D341Med (cell line): ENCODE data around the gene PRSS22.

Source experiments
- DNase-seq: peaks from one replicate; pipeline ENCODE4 v3.0.0; 2012; ENCODE audit warnings: low spot score

PRSS22 gene

DNA sequence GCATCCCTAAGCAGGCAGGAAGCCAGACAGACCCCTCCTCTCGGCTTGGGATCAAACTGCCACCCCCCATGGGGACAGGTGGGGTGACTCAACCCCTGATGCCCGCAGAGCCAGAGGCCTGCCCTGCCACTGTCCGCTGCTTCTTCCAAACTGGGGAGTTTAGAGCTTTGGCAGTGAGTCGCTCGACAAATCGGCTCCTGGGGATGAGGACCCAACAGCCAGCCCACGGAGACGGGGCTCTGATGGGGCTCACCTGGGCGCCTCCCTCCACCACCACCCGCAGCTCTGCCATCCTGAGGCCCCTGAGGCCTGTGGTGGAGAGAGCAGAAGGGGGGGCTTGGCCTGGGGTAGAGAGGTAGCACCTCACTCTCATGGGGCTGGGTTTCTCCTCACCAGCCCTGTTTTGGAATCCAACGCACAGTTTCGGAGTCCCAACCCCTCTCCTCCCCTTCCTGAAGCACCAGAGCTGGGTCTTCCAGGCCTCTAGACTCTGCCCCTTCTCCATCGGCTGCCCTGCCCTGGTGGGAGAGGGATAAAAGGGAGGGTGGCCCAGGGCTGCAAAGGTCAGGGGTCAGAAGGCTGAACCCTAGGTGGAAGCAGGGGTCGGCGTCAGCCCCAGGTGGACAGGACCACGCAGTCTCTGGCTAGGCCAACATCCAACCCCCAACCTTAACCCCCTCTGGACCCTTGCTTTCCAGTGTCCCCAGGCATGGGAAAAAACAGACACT lies 5.8 kb downstream of the PRSS22 start:
- peak; percentile 22 for DNase-seq

DNA sequence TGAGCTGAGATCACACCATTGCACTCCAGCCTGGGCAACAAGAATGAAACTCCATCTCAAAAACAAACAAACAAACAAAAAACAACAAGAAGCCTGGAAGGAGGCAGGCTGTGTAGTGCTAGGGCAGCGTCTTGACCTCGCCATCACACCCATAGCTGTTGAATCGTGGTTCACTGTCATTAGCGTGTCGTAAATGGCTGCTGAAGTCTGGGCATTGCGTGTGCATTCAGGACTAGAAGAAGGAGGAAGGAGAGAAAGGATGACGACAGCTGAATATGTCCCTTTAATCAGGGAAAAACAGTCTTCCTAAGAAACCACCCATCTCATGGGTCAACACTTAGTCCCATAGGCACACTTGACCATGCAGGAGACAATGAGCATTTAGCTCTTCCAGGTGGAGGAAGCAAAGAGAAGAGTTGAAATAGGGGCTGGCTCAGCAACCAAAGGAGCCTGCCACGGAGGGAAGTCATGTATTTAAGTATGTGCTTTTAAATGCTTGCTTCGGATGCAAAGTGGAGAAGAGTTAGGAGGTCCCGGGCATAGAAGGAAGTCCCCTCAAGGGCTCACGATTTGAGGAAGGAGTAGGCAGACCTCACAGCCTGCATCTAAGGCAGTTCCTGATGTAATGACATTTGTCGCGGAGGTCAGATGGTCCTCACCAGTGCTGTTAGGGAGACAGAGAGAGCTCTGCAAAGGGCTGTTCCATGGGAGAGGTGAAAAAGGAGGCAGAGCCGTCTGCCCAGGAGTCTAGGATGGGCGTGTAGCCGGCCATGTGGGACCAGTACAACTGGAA lies 8.8 kb downstream of the PRSS22 start:
- DNase-seq: no peak

DNA sequence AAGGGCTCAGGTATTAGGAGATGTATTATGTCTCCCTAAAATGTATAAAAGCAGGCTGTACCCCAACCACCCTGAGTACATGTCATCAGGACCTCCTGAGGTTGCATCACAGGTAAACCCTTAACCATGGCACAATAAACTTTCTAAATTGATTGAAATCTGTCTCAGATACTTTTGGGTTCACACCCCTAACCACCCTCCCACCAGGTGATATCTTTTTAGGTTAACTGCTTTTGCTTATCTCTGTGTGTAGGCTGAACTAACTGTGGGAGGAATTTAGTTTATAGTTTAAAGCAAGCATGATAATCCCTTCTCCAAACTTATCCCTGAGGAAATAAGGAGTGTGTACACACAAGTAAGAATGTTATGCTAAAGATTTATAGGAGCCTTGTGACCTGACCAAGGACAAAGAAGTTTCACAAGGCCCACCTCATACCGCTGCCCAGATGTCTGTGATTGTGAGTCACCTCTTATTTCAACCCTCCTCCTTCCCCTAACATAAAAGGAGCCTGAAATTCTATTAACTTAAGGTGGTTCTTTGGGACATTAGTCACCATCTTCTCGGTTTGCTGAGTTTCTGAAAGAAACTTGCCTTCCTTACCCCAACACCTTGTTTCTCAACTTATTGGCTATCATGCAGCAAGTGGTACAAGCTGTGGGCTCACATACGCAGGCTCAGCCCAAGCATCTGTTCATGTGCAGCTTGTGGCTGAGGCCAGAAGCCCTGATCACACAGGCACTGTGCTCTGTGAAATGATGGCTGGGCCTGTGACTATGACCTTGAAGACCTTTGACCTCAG lies 11.3 kb downstream of the PRSS22 start:
- DNase-seq: no peak

DNA sequence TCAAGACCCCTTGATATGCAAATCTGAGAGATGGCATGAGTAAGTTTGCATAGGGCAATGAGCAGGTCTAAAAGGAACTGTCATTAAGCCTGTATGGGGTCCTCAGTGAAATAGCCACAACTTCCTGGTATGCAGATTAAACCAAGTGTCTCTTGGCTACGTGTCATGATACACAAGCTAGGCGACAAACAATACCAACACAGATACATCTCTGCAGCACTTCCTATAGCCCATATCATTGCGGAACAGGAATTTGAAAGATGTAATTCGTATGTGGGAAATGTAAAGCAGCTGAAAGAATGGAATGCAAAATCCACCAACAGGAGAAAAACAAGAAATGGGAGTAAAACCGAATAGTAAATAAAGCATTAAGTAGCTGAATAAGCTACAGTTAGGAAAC lies 12.9 kb downstream of the PRSS22 start:
- no peak for DNase-seq

DNA sequence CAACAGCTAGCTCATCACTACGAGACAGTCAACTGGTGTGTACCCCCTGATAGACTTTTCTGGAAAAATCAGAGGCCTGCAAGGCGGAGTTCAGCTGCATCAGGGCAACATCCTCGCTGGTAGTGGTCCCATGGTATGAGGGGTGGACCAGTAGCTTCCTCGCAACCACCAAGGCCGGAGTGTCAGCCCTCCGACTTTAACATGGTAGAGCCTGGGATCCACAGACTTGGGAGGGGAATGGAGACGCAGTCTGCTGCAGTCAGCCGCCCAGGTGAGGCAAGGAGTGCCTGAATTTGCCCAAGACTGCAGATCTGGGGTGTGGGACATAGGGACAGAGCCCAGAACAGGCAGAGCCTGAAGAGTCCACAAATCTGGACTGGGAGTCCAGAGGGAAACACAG lies 14.4 kb downstream of the PRSS22 start:
- no peak for DNase-seq

DNA sequence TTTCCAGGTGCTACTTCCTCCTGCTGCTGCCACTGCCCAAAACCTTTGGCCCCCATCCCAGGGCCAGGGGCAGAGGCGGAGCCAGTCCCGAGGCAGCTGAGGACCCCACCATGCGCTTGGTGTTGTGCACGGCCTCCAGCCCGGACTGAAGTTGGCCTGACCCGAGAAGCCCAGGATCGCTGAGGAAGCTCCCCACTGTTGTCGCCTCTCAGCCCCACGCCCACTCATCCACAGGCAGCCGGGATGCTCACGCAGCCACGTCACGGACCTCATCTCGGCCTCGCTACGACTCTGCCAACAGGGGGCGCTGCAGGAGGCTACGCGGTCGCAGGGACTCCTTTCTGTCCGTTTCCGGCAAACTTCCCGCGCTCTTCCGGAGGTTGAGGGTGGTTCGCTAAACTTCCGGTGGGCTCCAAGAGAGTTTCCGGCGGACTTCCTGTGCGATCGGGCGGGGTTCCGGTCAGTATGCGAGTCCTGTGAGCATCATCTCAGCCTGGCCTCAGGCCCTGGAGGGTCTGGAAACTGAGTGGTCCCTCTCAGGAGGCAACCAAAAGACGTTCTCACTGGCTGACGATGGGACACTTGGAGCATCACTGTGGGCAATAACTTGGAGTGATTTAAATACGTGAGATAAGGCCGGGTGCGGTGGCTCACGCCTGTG lies 15.5 kb downstream of the PRSS22 start:
- DNase-seq: peak; percentile 59

DNA sequence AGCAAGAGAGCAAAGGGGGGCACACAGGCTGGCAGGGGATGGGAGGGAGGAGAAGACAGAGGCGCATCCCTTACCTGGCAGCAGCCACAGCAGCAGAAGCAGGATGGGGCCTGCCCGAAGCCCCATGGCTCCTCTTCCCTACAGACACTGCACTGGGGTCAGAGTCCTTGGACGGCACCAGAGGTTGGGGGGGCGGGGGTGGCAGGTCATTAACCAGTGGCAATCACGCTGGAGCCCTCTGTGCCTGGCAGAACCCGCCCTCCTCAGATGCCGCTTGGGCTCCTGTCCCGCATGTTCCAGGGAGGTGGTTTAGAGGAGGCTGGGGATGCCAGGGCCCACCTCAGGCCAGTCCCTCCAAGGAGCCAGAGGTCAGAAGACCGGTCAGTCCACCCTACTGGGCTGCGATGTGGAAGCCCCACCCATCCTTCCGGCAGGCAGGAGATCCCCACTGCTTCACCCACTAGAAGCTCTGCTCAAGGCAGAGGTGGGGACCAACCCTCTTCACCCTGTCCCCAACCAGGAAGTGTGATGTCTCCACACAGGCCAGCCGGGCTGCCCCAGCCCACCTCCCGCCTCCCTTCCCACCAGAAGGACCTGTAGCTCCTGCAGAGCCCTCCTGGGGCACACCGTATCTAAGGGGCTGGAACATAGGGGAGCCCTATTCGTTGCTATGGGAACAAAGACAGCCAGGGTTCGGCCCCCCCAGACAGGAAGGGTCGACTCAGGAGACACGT lies 16.2 kb downstream of the PRSS22 start:
- no peak for DNase-seq

DNA sequence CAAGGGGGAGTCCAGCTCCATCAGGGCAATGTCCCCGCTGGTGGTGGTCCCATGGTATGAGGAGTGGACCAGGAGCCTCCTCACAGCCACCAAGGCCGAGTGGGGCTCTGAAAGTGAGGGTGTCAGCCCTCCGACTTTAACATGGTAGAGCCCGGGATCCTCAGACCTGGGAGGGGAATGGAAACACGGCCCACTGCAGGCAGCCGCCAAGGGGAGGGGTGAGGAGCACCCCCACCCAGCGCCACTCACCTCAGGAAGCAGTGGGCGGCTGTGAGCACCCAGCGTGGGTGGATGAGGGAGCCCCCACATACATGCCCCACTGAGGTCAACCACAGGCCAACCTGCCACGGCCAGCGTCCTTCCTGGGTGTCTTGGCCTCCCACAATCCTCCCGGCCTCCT lies 17.1 kb downstream of the PRSS22 start:
- DNase-seq: no peak

DNA sequence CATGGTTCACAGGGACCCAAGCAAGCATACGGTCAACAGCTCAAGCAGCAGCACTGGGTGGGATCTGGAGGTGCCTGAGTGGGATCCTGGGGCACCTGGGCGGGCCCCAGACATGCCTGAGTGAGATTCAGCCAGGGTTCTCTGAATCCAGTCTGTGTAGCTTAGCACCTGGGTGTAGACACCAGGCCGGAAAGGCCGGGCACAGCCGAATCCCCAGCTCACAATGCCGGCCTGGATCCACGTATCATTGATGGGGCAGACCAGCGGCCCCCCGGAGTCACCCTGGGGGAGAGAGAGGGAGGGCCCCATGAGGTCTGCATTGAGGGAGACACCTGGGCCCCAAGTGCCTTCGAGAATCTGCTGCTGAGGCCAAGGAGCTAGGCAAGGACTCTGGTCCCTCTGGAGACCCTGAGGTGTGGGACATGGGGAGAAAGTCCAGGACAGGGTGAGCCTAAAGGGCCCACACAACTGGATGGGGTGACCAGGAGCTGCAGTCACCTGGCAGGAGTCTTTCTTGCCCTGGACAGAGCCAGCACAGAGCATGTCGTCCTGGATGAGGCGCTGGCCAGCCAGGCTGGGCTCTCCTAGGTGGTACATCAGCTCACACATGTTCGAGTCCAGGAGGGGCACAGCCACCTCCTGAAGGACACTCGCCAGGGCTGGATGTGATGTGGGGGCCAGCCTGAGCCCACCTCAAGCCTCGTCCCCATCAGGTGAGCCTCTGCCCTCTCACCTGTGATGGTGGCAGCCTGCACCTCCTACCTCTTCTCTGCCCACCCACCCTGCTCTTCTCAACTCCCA lies 18.1 kb downstream of the PRSS22 start:
- no peak for DNase-seq

DNA sequence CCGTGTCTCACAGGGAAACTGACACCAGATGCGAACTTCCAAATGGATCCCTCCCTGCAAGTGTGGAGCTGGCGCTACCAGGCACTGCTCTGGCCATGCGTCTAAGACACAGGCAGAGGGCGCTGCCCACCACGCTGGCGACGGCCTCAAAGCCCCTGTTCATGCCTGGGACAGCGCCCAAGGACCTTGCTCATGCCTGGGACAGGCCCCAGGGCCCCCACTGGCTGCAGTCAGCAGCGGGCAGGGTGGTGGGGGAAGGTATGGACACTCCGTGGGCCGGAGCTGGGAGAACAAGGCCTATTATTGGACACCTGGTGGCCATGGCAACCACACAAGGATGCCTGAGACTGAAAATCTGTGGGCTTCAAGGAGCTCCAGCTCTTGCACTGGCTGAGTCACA lies 19.0 kb downstream of the PRSS22 start:
- DNase-seq: peak; percentile 90

DNA sequence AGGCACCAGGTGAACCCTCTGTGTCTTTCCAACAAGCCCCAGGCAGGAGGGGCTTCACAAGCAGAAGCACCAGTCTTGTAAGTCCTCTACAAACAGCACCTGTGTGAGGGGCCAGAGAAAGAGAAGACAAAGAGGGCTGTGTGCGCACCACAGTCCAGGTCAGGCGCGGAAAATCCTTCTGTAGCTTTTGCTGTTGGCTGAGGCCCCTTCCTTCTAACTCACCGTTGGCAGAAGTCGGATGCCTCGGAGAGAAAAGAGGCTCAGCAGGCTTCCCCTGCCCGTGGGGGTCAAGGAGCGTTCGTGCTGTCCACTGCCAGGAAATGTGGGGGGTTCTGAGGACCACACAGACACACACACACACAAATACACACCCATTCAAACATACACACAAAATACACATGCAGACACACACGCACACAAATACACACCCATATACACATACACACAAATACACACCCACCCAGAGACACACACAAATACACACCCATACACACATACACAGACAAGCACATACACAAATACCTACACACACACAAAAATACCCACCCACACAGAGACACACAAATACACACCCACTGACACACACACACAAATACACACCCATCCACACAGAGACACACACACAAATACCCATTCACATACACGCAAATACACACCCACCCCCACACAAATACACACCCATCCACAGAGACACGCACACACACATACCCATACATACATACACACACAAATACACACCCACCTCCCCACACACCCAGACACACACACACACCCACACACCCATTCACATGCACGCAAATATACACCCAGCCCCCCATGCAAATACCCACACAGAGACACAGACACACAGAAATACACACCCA lies 21.1 kb downstream of the PRSS22 start:
- no peak for DNase-seq

DNA sequence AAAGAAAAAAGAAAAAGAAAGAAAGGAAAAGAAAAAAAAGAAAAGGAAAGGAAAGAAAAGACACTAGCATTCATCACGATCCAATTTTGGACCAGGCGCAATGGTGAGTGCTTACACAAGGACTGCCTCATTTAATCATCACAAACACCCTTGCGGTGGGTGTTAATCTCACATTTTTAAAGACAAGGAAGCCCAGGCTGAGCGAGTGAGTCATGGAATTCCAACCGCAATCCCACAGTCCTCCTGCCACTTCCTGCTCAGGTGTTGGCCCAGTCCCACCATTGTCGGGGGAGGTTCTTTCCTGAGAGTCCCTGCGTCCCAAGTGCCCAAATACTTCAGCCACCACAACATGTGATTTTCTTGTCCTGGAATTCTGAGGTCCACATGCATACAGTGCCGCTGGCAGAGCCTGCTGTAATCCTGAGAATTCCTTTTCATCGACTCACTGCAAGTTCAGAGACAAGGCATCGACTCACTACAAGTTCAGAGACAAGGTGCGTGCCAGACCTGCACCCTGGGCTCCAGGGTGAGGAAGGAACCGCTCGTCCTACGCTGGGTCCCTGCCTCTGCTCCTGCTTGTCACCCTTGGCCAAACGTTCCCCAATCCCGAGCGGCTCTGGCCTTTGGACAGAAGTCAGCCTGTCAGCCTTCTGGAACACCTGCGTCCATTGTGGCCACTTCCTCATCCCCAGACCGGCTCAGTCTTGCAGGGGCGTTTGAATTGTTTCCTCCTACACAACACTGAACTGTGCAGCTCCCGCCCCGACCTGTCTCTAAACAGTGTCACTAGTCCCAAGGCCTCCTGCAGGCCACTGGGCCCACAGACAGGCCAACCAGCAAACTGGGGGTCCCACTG lies 22.1 kb downstream of the PRSS22 start:
- no peak for DNase-seq

DNA sequence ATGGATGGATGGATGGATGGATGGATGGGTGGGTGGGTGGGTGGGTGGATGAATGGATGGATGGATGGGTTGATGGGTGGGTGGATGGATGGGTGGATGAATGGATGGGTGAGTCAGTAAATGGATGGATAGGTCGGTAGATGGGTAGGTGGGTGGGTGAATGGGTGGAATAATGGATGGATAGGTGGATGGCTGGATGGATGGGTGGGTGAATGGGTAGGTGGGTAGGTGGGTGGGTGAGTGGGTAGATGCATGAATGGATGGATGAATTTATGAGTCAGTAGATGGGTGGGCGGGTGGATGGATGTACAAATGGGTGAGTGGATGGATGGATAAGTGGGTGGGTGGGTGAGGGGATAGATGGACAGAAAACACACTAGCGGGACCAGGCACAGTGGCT lies 23.0 kb downstream of the PRSS22 start:
- no peak for DNase-seq

DNA sequence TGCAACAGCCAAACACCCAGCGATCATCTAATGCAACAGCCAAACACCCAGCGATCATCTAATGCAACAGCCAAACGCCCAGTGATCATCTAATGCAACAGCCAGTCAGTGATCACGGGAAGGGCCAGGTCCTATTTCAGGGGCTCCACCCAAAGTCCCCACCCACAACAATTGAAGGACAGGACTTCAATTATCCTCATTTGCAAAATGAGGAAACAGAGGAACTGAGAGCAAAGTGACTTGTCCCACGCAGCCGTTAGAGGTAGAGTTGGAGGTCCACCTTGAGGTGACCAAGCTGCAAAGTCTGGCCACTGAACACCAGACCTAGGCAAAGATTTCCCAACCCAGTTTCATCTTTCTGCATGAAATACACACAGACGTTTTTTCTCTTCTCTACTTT lies 24.2 kb downstream of the PRSS22 start:
- DNase-seq: no peak

DNA sequence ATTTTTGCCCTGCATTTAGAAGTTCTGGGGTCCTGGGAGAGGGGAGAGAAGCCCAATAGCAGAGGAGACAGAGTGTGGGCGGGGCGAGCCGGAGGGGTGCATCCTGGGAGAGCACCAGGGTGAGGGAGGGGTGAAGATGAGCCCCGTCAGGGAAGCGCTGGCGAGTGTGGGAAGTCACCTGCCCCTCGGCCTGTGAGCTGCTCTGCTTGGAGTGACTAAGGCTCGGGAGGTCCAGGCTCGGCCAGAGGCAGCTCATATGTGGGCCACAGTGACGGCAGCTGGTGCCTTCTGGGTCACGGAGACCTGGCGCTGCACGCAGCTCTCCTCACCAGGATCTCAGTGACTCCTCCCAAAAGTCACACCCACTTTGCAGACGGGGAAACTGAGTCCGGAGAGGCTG lies 26.8 kb downstream of the PRSS22 start:
- no peak for DNase-seq

DNA sequence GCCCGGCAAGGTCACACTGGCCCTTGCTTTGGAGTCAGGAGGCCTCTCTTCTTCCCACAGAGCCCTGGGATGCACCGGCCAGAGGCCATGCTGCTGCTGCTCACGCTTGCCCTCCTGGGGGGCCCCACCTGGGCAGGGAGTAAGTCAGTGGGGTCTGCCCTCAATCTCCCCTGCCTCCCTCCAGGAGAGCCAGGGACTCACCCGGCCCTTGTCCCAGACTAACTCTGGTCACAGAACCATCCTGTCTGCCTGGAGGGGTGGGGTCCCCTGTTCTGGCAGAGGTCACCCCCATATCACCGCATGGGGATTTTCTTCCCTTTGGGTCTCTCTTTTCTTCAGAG lies 27.6 kb downstream of the PRSS22 start:
- DNase-seq: no peak

DNA sequence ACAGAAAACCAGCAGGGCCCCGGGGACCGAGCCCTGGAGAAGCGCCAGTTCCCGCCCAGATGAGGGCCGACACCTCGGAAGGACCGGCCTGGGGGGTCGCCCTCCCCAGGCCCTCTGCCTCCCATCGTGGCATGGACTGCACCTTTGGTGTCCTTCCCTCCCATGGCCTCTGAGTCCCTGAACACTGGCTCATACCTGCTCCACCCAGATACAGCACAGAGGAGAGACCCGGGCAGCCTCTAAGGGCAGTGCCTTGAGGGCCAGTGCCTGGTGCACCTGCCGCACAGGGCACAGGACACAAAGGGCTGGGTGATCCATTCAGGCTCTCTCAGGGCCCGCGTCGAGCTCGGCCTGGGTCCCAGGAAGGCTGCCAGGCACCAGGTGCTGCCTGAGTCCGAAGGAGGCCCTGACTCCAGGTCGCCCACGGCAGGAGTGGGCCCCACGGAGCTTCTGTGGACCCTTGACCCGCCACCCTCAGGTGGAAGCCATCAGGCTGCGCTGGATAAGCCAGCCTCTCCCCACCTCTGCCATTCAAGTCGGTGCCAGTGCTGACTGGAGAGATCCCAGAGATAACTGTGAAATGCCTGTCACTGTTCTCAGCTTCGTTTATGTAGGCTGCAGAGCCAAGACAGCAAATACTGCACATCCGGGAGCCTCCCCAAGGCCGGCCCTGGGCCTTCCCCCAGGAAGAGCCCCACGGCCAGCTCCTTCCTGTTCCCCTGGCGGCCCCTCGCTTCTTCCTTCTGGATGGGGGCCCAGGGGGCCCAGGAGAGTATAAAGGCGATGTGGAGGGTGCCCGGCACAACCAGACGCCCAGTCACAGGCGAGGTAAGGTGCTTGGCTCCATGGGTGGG lies 28.2 kb downstream of the PRSS22 start, which contains the start of gene ZG16B:
Gene ZG16B (plus strand): TSS at position 803 of the 854 bp plus-strand sequence. CDS start 139 bp downstream, outside the sequence.
- no peak for DNase-seq
